GM23338 (cell line): ENCODE data around the gene AVPR1A.

Experiments
- POLR2AphosphoS5 ChIP-seq: IDR thresholded peaks from 2 replicates; pipeline ENCODE4 v1.6.1; 2016; ENCODE audit warnings: antibody characterized with exemption, low read depth
- TF ChIP-seq, protein P1 (sequence below), 2 experiments: fragments of 200-600 bp in 1 of 2; sonication (generic) in 1 of 2; conservative IDR thresholded peaks; 2 replicates each; pipeline versions ENCODE4 v1.5.1 to v1.6.1; 2016 to 2017; ENCODE audit warnings: antibody characterized with exemption in 2 of 2, low read depth in 2 of 2, mild to moderate bottlenecking in 2 of 2, moderate library complexity in 1 of 2
- TF ChIP-seq, protein P2 (sequence below): IDR thresholded peaks from one replicate; pipeline ENCODE4 v1.6.1; 2018; ENCODE audit warnings: antibody characterized with exemption; ENCODE audit not compliant: unreplicated experiment

DNA sequence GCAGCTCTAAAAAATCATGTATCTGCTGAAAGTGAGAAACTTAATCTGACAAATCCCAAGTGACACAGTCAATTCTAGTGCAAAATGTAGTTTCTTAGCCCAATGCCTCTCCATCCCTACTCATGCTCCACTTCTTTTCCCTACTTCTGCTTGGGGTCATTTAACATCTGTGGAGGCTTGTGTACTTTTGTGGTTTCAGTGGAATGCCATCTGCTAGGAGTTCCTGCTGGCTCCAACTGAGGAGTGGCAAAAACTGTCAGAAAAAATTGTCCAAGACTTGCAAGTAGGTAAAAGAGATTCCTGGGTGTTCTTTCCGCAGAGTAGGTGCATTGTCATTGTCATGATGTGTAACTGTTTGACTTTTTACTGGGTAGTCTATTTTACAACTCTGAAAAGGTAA lies 12.5 kb upstream of the AVPR1A start:
- TF ChIP-seq, protein P1, sequence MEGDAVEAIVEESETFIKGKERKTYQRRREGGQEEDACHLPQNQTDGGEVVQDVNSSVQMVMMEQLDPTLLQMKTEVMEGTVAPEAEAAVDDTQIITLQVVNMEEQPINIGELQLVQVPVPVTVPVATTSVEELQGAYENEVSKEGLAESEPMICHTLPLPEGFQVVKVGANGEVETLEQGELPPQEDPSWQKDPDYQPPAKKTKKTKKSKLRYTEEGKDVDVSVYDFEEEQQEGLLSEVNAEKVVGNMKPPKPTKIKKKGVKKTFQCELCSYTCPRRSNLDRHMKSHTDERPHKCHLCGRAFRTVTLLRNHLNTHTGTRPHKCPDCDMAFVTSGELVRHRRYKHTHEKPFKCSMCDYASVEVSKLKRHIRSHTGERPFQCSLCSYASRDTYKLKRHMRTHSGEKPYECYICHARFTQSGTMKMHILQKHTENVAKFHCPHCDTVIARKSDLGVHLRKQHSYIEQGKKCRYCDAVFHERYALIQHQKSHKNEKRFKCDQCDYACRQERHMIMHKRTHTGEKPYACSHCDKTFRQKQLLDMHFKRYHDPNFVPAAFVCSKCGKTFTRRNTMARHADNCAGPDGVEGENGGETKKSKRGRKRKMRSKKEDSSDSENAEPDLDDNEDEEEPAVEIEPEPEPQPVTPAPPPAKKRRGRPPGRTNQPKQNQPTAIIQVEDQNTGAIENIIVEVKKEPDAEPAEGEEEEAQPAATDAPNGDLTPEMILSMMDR (conservative IDR thresholded peaks at IDR 0.05; ENCODE audit: low read depth in 2 of 2): no peak
- TF ChIP-seq, protein P2, sequence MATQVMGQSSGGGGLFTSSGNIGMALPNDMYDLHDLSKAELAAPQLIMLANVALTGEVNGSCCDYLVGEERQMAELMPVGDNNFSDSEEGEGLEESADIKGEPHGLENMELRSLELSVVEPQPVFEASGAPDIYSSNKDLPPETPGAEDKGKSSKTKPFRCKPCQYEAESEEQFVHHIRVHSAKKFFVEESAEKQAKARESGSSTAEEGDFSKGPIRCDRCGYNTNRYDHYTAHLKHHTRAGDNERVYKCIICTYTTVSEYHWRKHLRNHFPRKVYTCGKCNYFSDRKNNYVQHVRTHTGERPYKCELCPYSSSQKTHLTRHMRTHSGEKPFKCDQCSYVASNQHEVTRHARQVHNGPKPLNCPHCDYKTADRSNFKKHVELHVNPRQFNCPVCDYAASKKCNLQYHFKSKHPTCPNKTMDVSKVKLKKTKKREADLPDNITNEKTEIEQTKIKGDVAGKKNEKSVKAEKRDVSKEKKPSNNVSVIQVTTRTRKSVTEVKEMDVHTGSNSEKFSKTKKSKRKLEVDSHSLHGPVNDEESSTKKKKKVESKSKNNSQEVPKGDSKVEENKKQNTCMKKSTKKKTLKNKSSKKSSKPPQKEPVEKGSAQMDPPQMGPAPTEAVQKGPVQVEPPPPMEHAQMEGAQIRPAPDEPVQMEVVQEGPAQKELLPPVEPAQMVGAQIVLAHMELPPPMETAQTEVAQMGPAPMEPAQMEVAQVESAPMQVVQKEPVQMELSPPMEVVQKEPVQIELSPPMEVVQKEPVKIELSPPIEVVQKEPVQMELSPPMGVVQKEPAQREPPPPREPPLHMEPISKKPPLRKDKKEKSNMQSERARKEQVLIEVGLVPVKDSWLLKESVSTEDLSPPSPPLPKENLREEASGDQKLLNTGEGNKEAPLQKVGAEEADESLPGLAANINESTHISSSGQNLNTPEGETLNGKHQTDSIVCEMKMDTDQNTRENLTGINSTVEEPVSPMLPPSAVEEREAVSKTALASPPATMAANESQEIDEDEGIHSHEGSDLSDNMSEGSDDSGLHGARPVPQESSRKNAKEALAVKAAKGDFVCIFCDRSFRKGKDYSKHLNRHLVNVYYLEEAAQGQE: no peak
- no peak for TF ChIP-seq POLR2AphosphoS5
